ENCODE results near the gene ITGB5.

ITGB5 gene

GRCh38 chr3:124858275-124858674 is 28.9 kb downstream of the ITGB5 start:
- DNase-seq = no peak

- no peak for DNase-seq
Measured at GRCh38 chr3:124856677-124857076, 30.5 kb downstream of the ITGB5 start.

GRCh38 chr3:124854009-124854408 is 33.2 kb downstream of the ITGB5 start:
- no peak for DNase-seq

GRCh38 chr3:124853446-124853845 is 33.7 kb downstream of the ITGB5 start:
- DNase-seq = no peak

- DNase-seq = no peak
Measured at GRCh38 chr3:124851905-124852304, 35.3 kb downstream of the ITGB5 start.

GRCh38 chr3:124851136-124851535 is 36.0 kb downstream of the ITGB5 start:
- no peak for DNase-seq

- DNase-seq = no peak
Measured at GRCh38 chr3:124850633-124851032, 36.5 kb downstream of the ITGB5 start.

GRCh38 chr3:124850212-124850611 is 37.0 kb downstream of the ITGB5 start:
- no peak for DNase-seq

GRCh38 chr3:124848300-124848699 is 38.9 kb downstream of the ITGB5 start:
- DNase-seq = no peak

- no peak for DNase-seq
Measured at GRCh38 chr3:124847863-124848262, 39.3 kb downstream of the ITGB5 start.

- DNase-seq = no peak
Measured at GRCh38 chr3:124847051-124847450, 40.1 kb downstream of the ITGB5 start.

- DNase-seq = no peak
Measured at GRCh38 chr3:124846189-124846588, 41.0 kb downstream of the ITGB5 start.

GRCh38 chr3:124845406-124845805 is 41.8 kb downstream of the ITGB5 start:
- no peak for DNase-seq

- DNase-seq = no peak
Measured at GRCh38 chr3:124843506-124844177, 43.5 kb downstream of the ITGB5 start.

- DNase-seq = no peak
Measured at GRCh38 chr3:124843047-124843446, 44.1 kb downstream of the ITGB5 start.

GRCh38 chr3:124841517-124841916 is 45.6 kb downstream of the ITGB5 start:
- DNase-seq = no peak

- DNase-seq = no peak
Measured at GRCh38 chr3:124840331-124840730, 46.8 kb downstream of the ITGB5 start.

- no peak for DNase-seq
Measured at GRCh38 chr3:124839896-124840295, 47.3 kb downstream of the ITGB5 start.

GRCh38 chr3:124838963-124839362 is 48.2 kb downstream of the ITGB5 start:
- DNase-seq = no peak

GRCh38 chr3:124837730-124838186 is 49.4 kb downstream of the ITGB5 start:
- DNase-seq = no peak

GRCh38 chr3:124837065-124837464 is 50.1 kb downstream of the ITGB5 start:
- no peak for DNase-seq

- no peak for DNase-seq
Measured at GRCh38 chr3:124836448-124836847, 50.7 kb downstream of the ITGB5 start.

GRCh38 chr3:124834723-124835718 is 52.1 kb downstream of the ITGB5 start:
- no peak for DNase-seq
